ENCODE results near the gene NDST1. TPM values are rescaled to one million over a fixed set of nuclear protein-coding genes. Genes with fewer than 3 reads are reported as not detected.

NDST1 gene
- total RNA-seq, 1 donor from 2014 or later: 321 TPM

GRCh38 chr5:150509992-150510391 is 2.1 kb downstream of the NDST1 start:
- Mint-ChIP-seq H3K27ac (ENCODE audit: unreplicated experiment) (peak overlapping the region; percentile 82), H3K9me3 (ENCODE audit: unreplicated experiment) (no peaks in the 10 kb centered on the region), H3K4me3 (ENCODE audit: unreplicated experiment) (peak overlapping the region; percentile 5), H3K36me3 (ENCODE audit: low read depth, unreplicated experiment) (peaks cover 8% of the 10 kb centered on the region), H3K4me1 (ENCODE audit: low read depth, unreplicated experiment) (peaks cover 63% of the 10 kb centered on the region), H3K27me3 (ENCODE audit: low read depth, unreplicated experiment) (no peaks in the 10 kb centered on the region)
- Histone ChIP-seq H3K9me3 (ENCODE audit: insufficient read depth, low read depth, low read length) (no peaks in the 10 kb centered on the region), H3K4me3 (ENCODE audit: insufficient read depth, low read depth, low read length) (no peak overlapping the region), H3K36me3 (ENCODE audit: insufficient read depth, low read length) (peaks cover 3% of the 10 kb centered on the region), H2AFZ (ENCODE audit: low read depth, low read length) (no peak overlapping the region), H3K9ac (ENCODE audit: low read length) (peak overlapping the region; percentile 61), H3K27me3 (ENCODE audit: insufficient read depth, low read length) (no peaks in the 10 kb centered on the region), H3K79me2 (ENCODE audit: insufficient read depth, low read length) (peaks cover 96% of the 10 kb centered on the region), H4K20me1 (ENCODE audit: insufficient read depth, low read length) (peaks cover 96% of the 10 kb centered on the region), H3K27ac (ENCODE audit: low read depth, low read length) (peak overlapping the region; percentile 75), H3K4me1 (ENCODE audit: insufficient read depth, low read length) (peaks cover 72% of the 10 kb centered on the region), H3K4me2 (ENCODE audit: low read length) (no peak overlapping the region)
- FAIRE-seq: no peak
- no peak for DNase-seq (ENCODE audit: low read depth)
- TF ChIP-seq, protein P1, sequence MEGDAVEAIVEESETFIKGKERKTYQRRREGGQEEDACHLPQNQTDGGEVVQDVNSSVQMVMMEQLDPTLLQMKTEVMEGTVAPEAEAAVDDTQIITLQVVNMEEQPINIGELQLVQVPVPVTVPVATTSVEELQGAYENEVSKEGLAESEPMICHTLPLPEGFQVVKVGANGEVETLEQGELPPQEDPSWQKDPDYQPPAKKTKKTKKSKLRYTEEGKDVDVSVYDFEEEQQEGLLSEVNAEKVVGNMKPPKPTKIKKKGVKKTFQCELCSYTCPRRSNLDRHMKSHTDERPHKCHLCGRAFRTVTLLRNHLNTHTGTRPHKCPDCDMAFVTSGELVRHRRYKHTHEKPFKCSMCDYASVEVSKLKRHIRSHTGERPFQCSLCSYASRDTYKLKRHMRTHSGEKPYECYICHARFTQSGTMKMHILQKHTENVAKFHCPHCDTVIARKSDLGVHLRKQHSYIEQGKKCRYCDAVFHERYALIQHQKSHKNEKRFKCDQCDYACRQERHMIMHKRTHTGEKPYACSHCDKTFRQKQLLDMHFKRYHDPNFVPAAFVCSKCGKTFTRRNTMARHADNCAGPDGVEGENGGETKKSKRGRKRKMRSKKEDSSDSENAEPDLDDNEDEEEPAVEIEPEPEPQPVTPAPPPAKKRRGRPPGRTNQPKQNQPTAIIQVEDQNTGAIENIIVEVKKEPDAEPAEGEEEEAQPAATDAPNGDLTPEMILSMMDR (IDR thresholded peaks at IDR 0.05; ENCODE audit: insufficient read depth, low read depth, low read length): no peak
- no peak for TF ChIP-seq EZH2 (IDR thresholded peaks at IDR 0.05; ENCODE audit: insufficient read depth, low read length)

GRCh38 chr5:150510460-150511263 is 2.7 kb downstream of the NDST1 start:
- H3K9me3 ChIP-seq (ENCODE audit: insufficient read depth, low read depth, low read length): no peaks in the 10 kb centered on the region
- peak overlapping the region; percentile 61 for H3K9ac ChIP-seq (ENCODE audit: low read length)
- no peak overlapping the region for H2AFZ ChIP-seq (ENCODE audit: low read depth, low read length)
- peaks cover 92% of the 10 kb centered on the region for H3K79me2 ChIP-seq (ENCODE audit: insufficient read depth, low read length)
- no peak for TF ChIP-seq EZH2 (IDR thresholded peaks at IDR 0.05; ENCODE audit: insufficient read depth, low read length)
- TF ChIP-seq, protein P1 (IDR thresholded peaks at IDR 0.05; ENCODE audit: insufficient read depth, low read depth, low read length): no peak
- Mint-ChIP-seq H3K27me3 (ENCODE audit: low read depth, unreplicated experiment) (no peaks in the 10 kb centered on the region), H3K4me3 (ENCODE audit: unreplicated experiment) (peak overlapping the region; percentile 5), H3K4me1 (ENCODE audit: low read depth, unreplicated experiment) (peaks cover 69% of the 10 kb centered on the region), H3K36me3 (ENCODE audit: low read depth, unreplicated experiment) (peaks cover 4% of the 10 kb centered on the region), H3K9me3 (ENCODE audit: unreplicated experiment) (no peaks in the 10 kb centered on the region), H3K27ac (ENCODE audit: unreplicated experiment) (peak overlapping the region; percentile 82)
- DNase-seq (ENCODE audit: low read depth) (peak; percentile 70), FAIRE-seq (no peak)
- H3K27me3 ChIP-seq (ENCODE audit: insufficient read depth, low read length): no peaks in the 10 kb centered on the region
- H4K20me1 ChIP-seq (ENCODE audit: insufficient read depth, low read length): peaks cover 96% of the 10 kb centered on the region
- peaks cover 73% of the 10 kb centered on the region for H3K4me1 ChIP-seq (ENCODE audit: insufficient read depth, low read length)
- H3K27ac ChIP-seq (ENCODE audit: low read depth, low read length): peak overlapping the region; percentile 75
- H3K4me2 ChIP-seq (ENCODE audit: low read length): peak overlapping the region; percentile 52
- H3K36me3 ChIP-seq (ENCODE audit: insufficient read depth, low read length): peaks cover 3% of the 10 kb centered on the region
- no peak overlapping the region for H3K4me3 ChIP-seq (ENCODE audit: insufficient read depth, low read depth, low read length)

All from astrocyte (in vitro differentiated cells and primary cell).